Activated T-cell treated with anti-CD3 and anti-CD28 coated beads, Interleukin-2, amount 50 U/mL, for 72 hours (primary cell): ENCODE data around the gene SORCS3. TPM values are rescaled to one million over a fixed set of nuclear protein-coding genes. Genes with fewer than 3 reads are reported as not detected.

ENCODE experiments used
- ATAC-seq, 2 donors: fragments of 150-1000 bp; cut with Tn5 transposase; replicated peaks in 1 of 2; 2 replicates each; pipeline ENCODE4 v1.10.0; 2021; ENCODE audit warnings: moderate library complexity in 2 of 2, mild to moderate bottlenecking in 1 of 2
- DNase-seq, 2 donors: peaks; one replicate each; pipeline ENCODE4 v3.0.0; 2021 to 2022; ENCODE audit warnings: mixed read lengths in 1 of 2
- H3K27ac Mint-ChIP-seq: one replicate; pipeline ENCODE4 v1.8.0; 2022; ENCODE audit warnings: mild to moderate bottlenecking, moderate library complexity, mixed read lengths
- H3K27me3 Mint-ChIP-seq: one replicate; pipeline ENCODE4 v1.8.0; 2022; ENCODE audit warnings: low read depth, mixed read lengths
- H3K36me3 Mint-ChIP-seq, 2 donors: one replicate each; pipeline ENCODE4 v1.8.0; 2022; ENCODE audit warnings: mixed read lengths in 2 of 2, mild to moderate bottlenecking in 1 of 2; ENCODE audit not compliant: insufficient read depth in 2 of 2
- H3K4me1 Mint-ChIP-seq: one replicate; pipeline ENCODE4 v1.8.0; 2022; ENCODE audit warnings: low read depth, mixed read lengths
- H3K4me3 Mint-ChIP-seq, 2 donors: one replicate each; pipeline ENCODE4 v1.8.0; 2022; ENCODE audit warnings: mild to moderate bottlenecking in 2 of 2, mixed read lengths in 2 of 2, moderate library complexity in 2 of 2
- H3K9me3 Mint-ChIP-seq, 2 donors: one replicate each; pipeline ENCODE4 v1.8.0; 2022; ENCODE audit warnings: mixed read lengths in 2 of 2
- total RNA-seq, 2 donors: library from RNA; stranded (reverse); gene quantifications; one replicate each; pipeline ENCODE4 v1.2.3, GENCODE V29; 2022

Gene SORCS3
- total RNA-seq, 2 donors from 2014 or later, result not detected

DNA sequence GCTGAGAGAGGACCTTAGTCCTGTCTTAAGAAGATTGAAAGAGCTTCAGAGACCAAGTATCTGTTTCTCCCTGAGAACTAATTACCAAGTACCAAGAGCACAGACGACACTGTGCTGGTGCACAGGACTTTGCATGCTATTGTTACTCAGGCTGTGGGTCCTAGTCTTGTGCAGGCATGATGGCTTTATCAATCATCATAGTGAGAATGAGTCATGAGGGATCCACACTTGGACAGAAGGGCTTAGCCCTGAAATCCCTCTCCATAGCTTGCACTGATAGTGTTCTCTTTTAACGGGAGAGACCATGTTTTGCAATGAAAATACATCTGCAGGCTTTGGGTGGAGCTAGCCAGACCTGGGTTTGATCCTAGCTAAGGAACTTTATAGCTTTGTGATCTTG is 93.3 kb downstream of the SORCS3 start:
- H3K9me3 Mint-ChIP-seq, result no peaks in the 10 kb centered on the region
- no peak overlapping the region for H3K4me3 Mint-ChIP-seq
- no peaks in the 10 kb centered on the region for H3K4me1 Mint-ChIP-seq
- no peaks in the 10 kb centered on the region for H3K36me3 Mint-ChIP-seq
- no peak overlapping the region for H3K27ac Mint-ChIP-seq
- peaks cover 12% of the 10 kb centered on the region for H3K27me3 Mint-ChIP-seq
- ATAC-seq (no peak), DNase-seq (no peak)

DNA sequence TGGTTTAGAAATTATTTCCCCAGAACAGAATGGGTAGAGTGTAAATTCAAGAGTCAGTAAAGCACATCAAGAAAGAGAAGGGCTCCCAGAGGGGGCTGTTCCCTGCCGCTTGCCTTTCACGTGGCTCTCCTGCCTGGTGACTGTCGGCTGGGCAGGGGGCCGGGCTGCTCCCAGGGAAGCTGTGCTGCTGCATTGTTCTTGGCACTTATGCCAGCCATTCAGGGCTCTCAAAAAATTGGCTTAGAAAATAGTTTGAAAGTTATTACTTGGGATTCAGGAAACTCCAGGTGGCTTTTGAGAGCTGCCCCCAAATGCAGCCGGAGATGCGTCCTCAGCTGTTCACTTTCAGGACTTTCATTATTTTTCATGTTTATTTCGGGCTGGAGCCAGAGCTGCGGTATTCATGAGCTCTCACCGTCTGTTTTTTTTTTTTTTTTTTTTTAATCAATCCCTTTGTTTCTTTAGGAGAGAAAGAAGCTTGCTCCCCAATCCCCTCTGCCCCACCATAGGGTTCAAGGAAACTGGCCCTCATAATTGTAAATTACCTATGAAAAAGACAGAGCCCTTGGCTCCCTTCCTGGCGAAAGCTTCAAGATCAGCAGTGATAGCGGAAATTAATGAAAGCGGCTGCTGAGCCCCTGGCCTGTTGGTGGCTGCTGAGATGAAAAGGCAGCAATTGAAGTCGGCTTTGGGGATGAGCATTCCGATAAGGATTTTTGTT is 94.1 kb downstream of the SORCS3 start:
- no peak for ATAC-seq
- Mint-ChIP-seq H3K36me3 (no peaks in the 10 kb centered on the region), H3K27ac (no peak overlapping the region), H3K9me3 (no peaks in the 10 kb centered on the region), H3K4me3 (no peak overlapping the region), H3K4me1 (no peaks in the 10 kb centered on the region), H3K27me3 (peaks cover 12% of the 10 kb centered on the region)
- no peak for DNase-seq

DNA sequence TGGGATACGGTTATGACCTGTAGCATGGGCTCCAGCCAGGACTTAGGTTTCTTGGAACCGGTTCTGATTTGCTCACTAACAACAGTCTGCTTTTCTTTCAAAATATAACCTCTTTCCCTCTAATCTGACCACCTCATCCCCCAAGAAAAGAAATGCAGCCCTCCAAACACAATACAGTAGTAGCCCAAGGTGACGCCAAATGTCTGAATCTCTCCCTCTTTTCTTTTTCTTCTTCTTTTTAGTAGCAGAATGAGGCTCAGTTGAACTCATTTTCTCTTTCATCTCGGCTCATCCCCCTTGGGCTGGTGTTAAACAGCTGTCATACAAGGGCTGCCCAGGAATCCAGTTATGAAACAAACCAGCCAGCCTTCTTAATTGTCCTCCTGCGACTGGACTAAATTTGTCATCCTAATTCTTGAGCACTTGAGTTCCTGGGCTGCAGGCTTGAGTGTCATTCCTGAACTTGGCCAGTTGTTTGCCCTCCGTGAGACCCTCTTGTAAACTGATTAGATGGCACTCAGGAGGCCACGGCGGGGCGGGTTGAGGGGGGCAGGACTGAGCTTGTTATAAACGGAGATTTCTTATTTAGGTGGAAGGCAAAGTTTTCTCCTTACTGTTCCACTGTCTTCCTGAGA is 94.8 kb downstream of the SORCS3 start:
- no peaks in the 10 kb centered on the region for H3K36me3 Mint-ChIP-seq
- ATAC-seq, result no peak

DNA sequence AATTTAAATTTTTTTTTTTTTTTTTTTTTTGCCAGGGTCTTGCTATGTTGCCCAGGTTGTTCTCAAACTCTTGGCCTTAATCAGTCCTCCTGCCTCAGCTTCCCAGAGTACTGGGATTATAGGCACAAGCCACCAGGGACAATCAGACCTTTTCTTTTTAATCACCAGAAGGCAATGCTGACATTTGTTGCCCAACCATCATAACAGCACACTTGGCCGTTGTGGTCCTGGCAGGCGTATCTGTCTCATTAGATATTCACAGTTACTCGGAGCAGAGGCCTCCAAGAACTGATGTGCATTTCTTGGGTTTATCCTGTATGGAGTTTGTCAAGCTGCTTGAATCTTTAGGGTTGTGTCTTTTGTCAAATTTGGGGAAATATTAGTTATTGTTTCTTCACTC is 100.0 kb downstream of the SORCS3 start:
- H3K36me3 Mint-ChIP-seq, result no peaks in the 10 kb centered on the region
- no peaks in the 10 kb centered on the region for H3K4me1 Mint-ChIP-seq
- no peaks in the 10 kb centered on the region for H3K9me3 Mint-ChIP-seq

More for the DNA sequence above, 94.8 kb downstream of the SORCS3 start:
- peaks cover 12% of the 10 kb centered on the region for H3K27me3 Mint-ChIP-seq
- H3K9me3 Mint-ChIP-seq, result no peaks in the 10 kb centered on the region
- H3K27ac Mint-ChIP-seq, result no peak overlapping the region
- H3K4me3 Mint-ChIP-seq, result no peak overlapping the region
- DNase-seq, result no peak
- H3K4me1 Mint-ChIP-seq, result no peaks in the 10 kb centered on the region

DNA sequence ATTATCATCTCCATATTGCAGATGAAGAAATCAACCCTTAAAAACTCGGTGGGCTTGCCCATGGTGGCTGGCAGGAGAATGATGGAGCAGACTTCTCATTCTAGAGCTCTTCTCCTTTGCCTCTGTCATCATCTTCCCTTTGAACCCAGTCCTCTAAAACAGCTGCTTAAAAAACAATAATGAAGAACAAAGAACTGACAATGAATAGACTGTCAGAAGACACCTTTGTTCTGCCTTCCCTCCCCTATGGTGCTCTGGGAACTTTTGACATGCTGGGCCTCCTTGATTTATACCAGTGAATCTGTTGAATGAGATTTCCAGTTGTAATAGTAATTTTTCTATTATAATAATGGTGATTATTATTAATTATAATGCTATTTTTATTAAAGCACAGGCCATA is 103.0 kb downstream of the SORCS3 start:
- no peaks in the 10 kb centered on the region for H3K4me1 Mint-ChIP-seq
- H3K4me3 Mint-ChIP-seq, result no peak overlapping the region
- DNase-seq (no peak), ATAC-seq (no peak)
- no peaks in the 10 kb centered on the region for H3K36me3 Mint-ChIP-seq
- no peaks in the 10 kb centered on the region for H3K9me3 Mint-ChIP-seq
- peaks cover 8% of the 10 kb centered on the region for H3K27me3 Mint-ChIP-seq
- no peak overlapping the region for H3K27ac Mint-ChIP-seq

More for the DNA sequence above, 100.0 kb downstream of the SORCS3 start:
- no peak for DNase-seq
- Mint-ChIP-seq H3K27ac (no peak overlapping the region), H3K4me3 (no peak overlapping the region), H3K27me3 (peaks cover 2% of the 10 kb centered on the region)
- ATAC-seq, result no peak

DNA sequence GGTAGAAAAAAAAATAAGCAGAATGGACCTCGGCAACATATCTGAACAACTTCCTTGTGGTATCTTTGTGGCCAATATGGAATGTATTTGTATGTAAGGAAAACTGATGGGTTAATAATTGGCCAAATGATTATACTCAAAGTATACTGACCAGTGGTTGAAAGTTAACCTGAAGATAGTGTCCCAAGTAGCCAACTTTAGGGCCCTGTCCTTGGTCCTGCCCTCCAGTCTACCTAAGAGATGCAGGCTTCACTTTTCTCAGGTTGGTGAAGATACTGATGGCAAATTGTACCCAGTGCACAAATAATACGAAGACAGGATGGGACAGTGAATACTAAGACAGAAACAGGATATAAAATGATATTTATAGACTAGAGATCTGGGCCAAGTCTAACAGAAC is 109.2 kb downstream of the SORCS3 start:
- no peak for DNase-seq
- H3K9me3 Mint-ChIP-seq, result no peaks in the 10 kb centered on the region
- no peaks in the 10 kb centered on the region for H3K4me1 Mint-ChIP-seq
- no peaks in the 10 kb centered on the region for H3K36me3 Mint-ChIP-seq
- ATAC-seq, result no peak
- no peak overlapping the region for H3K4me3 Mint-ChIP-seq
- no peak overlapping the region for H3K27ac Mint-ChIP-seq
- peaks cover 8% of the 10 kb centered on the region for H3K27me3 Mint-ChIP-seq

DNA sequence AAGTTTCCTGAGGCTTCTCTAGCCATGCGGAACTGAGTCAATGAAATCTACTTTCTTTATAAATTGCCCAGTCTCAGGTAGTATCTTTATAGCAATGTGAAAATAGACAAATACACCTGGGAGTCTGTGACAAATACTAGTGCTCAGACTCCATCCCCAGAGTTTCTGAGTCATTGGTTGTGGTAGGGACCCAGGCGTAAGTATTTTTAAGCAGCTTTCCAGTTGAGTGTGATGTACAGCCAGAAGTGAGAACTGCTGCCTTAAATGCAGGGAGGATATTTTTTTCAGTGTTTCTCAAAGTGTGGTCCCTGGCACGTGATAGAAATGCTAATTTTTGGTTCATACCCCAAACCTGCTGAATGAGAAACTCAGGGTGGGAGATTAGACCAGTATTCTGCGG is 121.7 kb downstream of the SORCS3 start:
- H3K4me1 Mint-ChIP-seq, result no peaks in the 10 kb centered on the region
- no peak for ATAC-seq
- H3K4me3 Mint-ChIP-seq, result no peak overlapping the region
- no peaks in the 10 kb centered on the region for H3K27me3 Mint-ChIP-seq
- no peaks in the 10 kb centered on the region for H3K9me3 Mint-ChIP-seq
- no peaks in the 10 kb centered on the region for H3K36me3 Mint-ChIP-seq
- no peak overlapping the region for H3K27ac Mint-ChIP-seq
- no peak for DNase-seq

DNA sequence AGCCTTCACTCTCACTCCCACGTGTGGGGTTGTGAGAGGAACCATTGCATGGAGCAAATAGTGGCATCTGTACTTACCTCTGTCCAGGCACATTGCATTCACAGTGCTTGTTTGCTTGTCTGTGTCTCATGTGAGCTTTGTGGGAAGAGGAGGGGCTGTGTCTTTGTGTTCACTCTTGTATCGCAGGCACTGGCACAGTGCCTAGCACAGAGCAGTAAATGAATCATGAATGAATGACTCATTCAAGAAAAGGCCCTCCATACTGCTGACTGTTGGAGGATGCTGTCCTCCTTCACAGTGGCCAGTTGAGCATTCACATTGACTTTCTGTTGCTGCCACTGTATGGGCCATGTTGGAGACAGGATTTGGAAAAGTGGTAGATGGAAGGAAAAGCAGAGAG is 125.3 kb downstream of the SORCS3 start:
- Mint-ChIP-seq H3K27ac (no peak overlapping the region), H3K36me3 (no peaks in the 10 kb centered on the region), H3K4me1 (no peaks in the 10 kb centered on the region), H3K9me3 (no peaks in the 10 kb centered on the region), H3K4me3 (no peak overlapping the region), H3K27me3 (peaks cover 12% of the 10 kb centered on the region)
- DNase-seq (no peak), ATAC-seq (peak; percentile 29 to 48)

DNA sequence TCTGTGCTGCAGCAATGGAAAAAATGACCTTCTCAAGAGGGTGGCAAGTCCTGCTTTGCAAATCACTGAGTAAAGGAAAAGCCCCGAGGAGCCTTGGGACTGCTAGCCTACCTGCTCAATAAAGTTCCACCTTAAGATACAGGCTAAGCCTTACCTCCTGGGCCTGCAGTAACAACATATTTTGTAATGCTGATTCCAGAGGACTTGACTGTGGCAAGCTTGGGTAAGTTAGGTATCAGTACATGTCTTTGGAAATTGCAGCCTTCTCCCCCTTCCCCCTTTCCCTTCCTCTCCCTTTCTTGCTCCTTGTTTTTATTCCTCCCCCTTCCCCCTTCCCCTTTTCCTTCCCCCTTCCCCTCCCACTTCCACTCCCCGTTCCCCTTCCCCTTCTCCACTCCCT is 126.2 kb downstream of the SORCS3 start:
- H3K4me1 Mint-ChIP-seq, result no peaks in the 10 kb centered on the region
- H3K9me3 Mint-ChIP-seq, result no peaks in the 10 kb centered on the region
- H3K36me3 Mint-ChIP-seq, result no peaks in the 10 kb centered on the region
- H3K4me3 Mint-ChIP-seq, result no peak overlapping the region
- ATAC-seq (no peak), DNase-seq (no peak)
- H3K27me3 Mint-ChIP-seq, result peaks cover 15% of the 10 kb centered on the region
- H3K27ac Mint-ChIP-seq, result no peak overlapping the region

DNA sequence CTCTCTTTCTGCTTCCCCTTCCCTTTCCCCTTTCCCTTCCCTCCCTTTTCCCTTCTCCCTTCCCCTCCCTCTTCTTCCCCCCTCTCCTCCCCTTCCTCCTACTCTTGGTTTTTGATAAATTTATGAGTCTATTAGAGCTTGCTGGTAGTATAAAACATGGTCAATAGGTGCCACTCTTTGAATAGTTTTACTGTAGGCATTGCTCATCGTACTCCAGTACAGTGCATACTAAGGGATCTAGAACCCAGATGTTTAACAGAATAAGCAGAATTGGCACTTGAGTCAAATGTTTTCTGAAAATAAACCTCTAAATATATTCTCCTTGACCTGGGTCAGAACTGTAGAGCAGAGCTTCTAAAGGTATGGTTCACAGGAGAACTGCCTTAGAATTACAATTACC is 126.7 kb downstream of the SORCS3 start:
- H3K36me3 Mint-ChIP-seq, result no peaks in the 10 kb centered on the region
- ATAC-seq (no peak), DNase-seq (no peak)
- no peak overlapping the region for H3K27ac Mint-ChIP-seq
- no peak overlapping the region for H3K4me3 Mint-ChIP-seq
- H3K4me1 Mint-ChIP-seq, result no peaks in the 10 kb centered on the region
- peaks cover 19% of the 10 kb centered on the region for H3K27me3 Mint-ChIP-seq
- H3K9me3 Mint-ChIP-seq, result no peaks in the 10 kb centered on the region

DNA sequence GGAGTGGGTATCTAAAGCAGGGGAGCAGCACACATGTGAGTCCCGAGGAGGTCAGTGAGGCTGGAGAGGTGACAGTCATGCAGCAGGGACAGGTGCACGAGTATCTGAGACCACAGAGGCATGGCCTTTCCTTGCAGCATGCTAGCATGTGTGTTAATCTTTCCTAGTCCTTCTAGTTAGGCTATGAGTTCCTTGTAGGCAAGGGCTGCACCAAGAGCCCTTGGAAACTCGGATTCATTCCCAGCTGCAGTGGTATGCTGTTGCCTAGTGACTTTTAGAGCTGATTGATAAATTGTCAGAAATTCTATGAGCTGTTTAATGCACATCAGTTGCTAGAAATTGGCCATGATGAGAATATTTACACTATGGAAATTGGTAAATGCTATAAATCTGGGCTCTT is 132.0 kb downstream of the SORCS3 start:
- Mint-ChIP-seq H3K4me1 (no peaks in the 10 kb centered on the region), H3K27me3 (peaks cover 21% of the 10 kb centered on the region), H3K27ac (no peak overlapping the region), H3K9me3 (no peaks in the 10 kb centered on the region), H3K36me3 (no peaks in the 10 kb centered on the region), H3K4me3 (no peak overlapping the region)
- DNase-seq, result no peak
- ATAC-seq, result no peak

DNA sequence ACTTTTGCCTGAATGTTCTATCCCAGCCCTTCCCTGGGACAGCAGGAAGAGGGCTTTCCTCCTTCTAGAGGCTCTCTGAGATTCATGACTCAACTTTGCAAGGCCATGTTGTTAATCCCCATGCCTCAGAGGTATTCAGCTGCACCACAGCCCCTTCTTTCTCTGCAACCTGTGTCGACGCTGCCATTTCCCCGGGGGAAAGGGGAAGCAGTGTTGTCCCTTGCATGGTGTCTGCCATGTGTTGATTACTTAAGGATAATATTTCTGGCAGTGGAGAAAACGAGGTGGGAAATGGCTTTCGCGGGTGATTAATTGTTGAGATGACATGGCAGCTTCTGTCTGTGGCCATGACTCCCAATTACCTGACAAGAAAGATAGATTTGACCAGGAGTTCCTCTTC is 133.1 kb downstream of the SORCS3 start:
- DNase-seq, result no peak
- peaks cover 11% of the 10 kb centered on the region for H3K27me3 Mint-ChIP-seq
- H3K9me3 Mint-ChIP-seq, result no peaks in the 10 kb centered on the region
- H3K27ac Mint-ChIP-seq, result no peak overlapping the region
- no peak for ATAC-seq
- H3K4me1 Mint-ChIP-seq, result no peaks in the 10 kb centered on the region
- H3K4me3 Mint-ChIP-seq, result no peak overlapping the region
- no peaks in the 10 kb centered on the region for H3K36me3 Mint-ChIP-seq

DNA sequence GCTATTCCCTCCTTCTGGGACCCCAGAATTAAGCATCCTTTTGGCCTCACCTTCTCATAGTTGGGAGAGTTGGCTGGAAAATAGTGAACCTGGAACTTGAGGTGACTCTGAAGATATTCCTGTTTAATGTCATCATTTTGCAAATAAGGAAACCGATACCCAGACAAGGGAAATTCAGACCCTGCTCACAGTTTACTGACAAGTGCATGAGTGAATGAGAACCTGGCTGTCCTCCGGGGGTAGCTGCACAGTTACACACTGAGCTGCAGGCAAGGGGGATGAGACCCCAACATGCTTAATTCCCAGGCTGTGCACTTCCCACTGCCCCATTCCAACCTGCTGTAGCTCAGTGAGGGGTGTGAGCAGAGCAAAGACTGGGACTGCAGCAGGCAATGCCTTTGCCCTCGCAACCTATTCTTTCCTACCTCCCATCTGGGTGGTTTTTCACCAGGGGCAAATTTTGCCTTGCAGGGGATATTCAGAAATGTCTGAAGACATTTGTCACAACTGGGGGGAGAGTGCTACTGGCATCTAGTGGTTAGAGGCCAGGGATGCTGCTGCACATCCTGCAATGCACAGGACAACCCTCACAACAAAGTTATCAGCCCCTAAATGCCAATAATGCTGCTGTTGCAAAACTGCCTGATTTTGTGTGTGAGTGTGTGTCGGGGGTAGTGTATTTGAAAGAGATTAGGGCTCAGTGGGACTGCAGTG is 136.2 kb downstream of the SORCS3 start:
- Mint-ChIP-seq H3K27ac (no peak overlapping the region), H3K27me3 (peaks cover 7% of the 10 kb centered on the region), H3K4me3 (no peak overlapping the region), H3K36me3 (no peaks in the 10 kb centered on the region), H3K4me1 (no peaks in the 10 kb centered on the region), H3K9me3 (no peaks in the 10 kb centered on the region)
- DNase-seq, result no peak
- ATAC-seq, result no peak
